HG03520 (cell line): ENCODE results near the gene PNMA8A.
"Not testable (repeated sequence)": the region's sequence is repeated elsewhere in the genome, so short reads cannot be mapped to it uniquely, and the experiment has no call there.

Source experiments
- ATAC-seq: cut with Tn5 transposase; IDR thresholded peaks from one replicate; pipeline ENCODE4 v1.9.1; 2021; ENCODE audit warnings: mild to moderate bottlenecking, moderate library complexity; ENCODE audit not compliant: unreplicated experiment

The PNMA8A gene

GRCh38 chr19:46471116-46471733 lies at the start of gene PNMA8A:
PNMA8A (minus strand) TSS chr19:46471563; CDS start chr19:46471035, 528 bp downstream.
- ATAC-seq = no peak

GRCh38 chr19:46520616-46521015 lies 49.3 kb upstream of the PNMA8A start:
- ATAC-seq = no peak

- ATAC-seq = no peak
Measured at GRCh38 chr19:46517471-46517870, 46.1 kb upstream of the PNMA8A start.

GRCh38 chr19:46515879-46516350 lies 44.6 kb upstream of the PNMA8A start:
- no peak for ATAC-seq

GRCh38 chr19:46515290-46515609 lies 43.9 kb upstream of the PNMA8A start:
- no peak for ATAC-seq

- ATAC-seq = no peak
Measured at GRCh38 chr19:46514589-46515289, 43.4 kb upstream of the PNMA8A start.

- no peak for ATAC-seq
Measured at GRCh38 chr19:46513461-46514236, 42.3 kb upstream of the PNMA8A start.

GRCh38 chr19:46511237-46511636 lies 39.9 kb upstream of the PNMA8A start:
- no peak for ATAC-seq

- ATAC-seq = no peak
Measured at GRCh38 chr19:46508206-46508605, 36.8 kb upstream of the PNMA8A start.

- no peak for ATAC-seq
Measured at GRCh38 chr19:46503848-46504453, 32.6 kb upstream of the PNMA8A start.

- ATAC-seq = no peak
Measured at GRCh38 chr19:46502891-46503290, 31.5 kb upstream of the PNMA8A start.

- ATAC-seq = no peak
Measured at GRCh38 chr19:46499692-46500091, 28.3 kb upstream of the PNMA8A start.

- no peak for ATAC-seq
Measured at GRCh38 chr19:46497773-46498172, 26.4 kb upstream of the PNMA8A start.

- not testable (repeated sequence) for ATAC-seq
Measured at GRCh38 chr19:46496886-46497285, 25.5 kb upstream of the PNMA8A start.

- ATAC-seq = no peak
Measured at GRCh38 chr19:46496304-46496703, 24.9 kb upstream of the PNMA8A start.

- ATAC-seq = no peak
Measured at GRCh38 chr19:46495786-46496099, 24.4 kb upstream of the PNMA8A start, which contains the start of gene PNMA8B. PNMA8B (minus strand) TSS chr19:46495867; CDS start chr19:46495465, 402 bp downstream.

GRCh38 chr19:46494941-46495785 lies 23.8 kb upstream of the PNMA8A start:
- no peak for ATAC-seq

- no peak for ATAC-seq
Measured at GRCh38 chr19:46494146-46494940, 23.0 kb upstream of the PNMA8A start.

- no peak for ATAC-seq
Measured at GRCh38 chr19:46493236-46494145, 22.1 kb upstream of the PNMA8A start.
